Adrenal gland (tissue), 5 donors: ENCODE data around the gene AMMECR1.

Source experiments
- POLR2A ChIP-seq, 2 donors: fragments of 450-650 bp; IDR thresholded peaks; one replicate each; pipeline ENCODE4 v1.6.1; 2017; ENCODE audit warnings: antibody characterized with exemption in 2 of 2, mild to moderate bottlenecking in 2 of 2, moderate library complexity in 1 of 2
- TF ChIP-seq, protein P1 (sequence below), 6 experiments: fragments of 450-650 bp in 4 of 6; fragments of 200-600 bp in 2 of 6; sonication (generic) in 1 of 6; IDR thresholded peaks; 1 replicate in 5 of 6; 2 replicates in 1 of 6; pipeline versions ENCODE4 v1.5.1 to v1.8.0; 2016 to 2021; ENCODE audit warnings: antibody characterized with exemption in 6 of 6, mild to moderate bottlenecking in 2 of 6, moderate library complexity in 1 of 6
- donor health status: DM: no; HTN: no; CAD: no.

DNA sequence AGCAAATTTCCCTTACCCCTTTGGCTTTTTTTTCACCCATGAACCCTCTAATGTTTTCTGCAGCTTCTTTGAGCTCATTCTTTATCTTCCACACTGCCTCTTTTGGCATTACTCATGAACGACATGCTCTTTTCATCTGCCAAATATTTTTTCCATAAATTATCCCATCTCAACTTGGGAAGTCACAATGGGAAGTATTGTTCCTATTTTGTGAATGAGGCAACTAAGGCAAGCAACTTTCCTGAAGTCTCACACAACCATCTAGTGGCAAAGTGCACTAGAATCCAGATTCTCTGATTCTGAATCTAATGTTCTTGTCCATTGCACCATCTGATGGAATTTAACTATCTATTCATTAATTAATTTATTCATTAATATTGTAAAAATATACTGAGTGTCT, 41.4 kb upstream of the AMMECR1 start:
- TF ChIP-seq POLR2A (IDR thresholded peaks at IDR 0.05): no peak
- TF ChIP-seq, protein P1, sequence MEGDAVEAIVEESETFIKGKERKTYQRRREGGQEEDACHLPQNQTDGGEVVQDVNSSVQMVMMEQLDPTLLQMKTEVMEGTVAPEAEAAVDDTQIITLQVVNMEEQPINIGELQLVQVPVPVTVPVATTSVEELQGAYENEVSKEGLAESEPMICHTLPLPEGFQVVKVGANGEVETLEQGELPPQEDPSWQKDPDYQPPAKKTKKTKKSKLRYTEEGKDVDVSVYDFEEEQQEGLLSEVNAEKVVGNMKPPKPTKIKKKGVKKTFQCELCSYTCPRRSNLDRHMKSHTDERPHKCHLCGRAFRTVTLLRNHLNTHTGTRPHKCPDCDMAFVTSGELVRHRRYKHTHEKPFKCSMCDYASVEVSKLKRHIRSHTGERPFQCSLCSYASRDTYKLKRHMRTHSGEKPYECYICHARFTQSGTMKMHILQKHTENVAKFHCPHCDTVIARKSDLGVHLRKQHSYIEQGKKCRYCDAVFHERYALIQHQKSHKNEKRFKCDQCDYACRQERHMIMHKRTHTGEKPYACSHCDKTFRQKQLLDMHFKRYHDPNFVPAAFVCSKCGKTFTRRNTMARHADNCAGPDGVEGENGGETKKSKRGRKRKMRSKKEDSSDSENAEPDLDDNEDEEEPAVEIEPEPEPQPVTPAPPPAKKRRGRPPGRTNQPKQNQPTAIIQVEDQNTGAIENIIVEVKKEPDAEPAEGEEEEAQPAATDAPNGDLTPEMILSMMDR (IDR thresholded peaks at IDR 0.05): no peak
